Loucy (cell line): ENCODE data around the gene CARD19.

ENCODE experiments used
- H2AFZ ChIP-seq: fragments of 200-600 bp; sonication (generic); 2 replicates; pipeline ENCODE4 v1.6.0; 2016; ENCODE audit warnings: antibody characterized with exemption, mild to moderate bottlenecking, low read length, moderate library complexity
- H3F3A ChIP-seq: fragments of 200-600 bp; 2 replicates; pipeline ENCODE4 v1.6.0; 2016; ENCODE audit warnings: antibody characterized with exemption, low read depth, mild to moderate bottlenecking
- H3K27me3 ChIP-seq: fragments of 200-600 bp; sonication (generic); 2 replicates; pipeline ENCODE4 v1.6.1; 2014; ENCODE audit warnings: low read length, mild to moderate bottlenecking; ENCODE audit not compliant: insufficient read depth, poor library complexity, severe bottlenecking
- H3K36me3 ChIP-seq: fragments of 200-600 bp; sonication (generic); 2 replicates; pipeline ENCODE4 v1.6.1; 2016; ENCODE audit warnings: low read length; ENCODE audit not compliant: insufficient read depth
- H3K4me1 ChIP-seq: fragments of 200-600 bp; sonication (generic); 2 replicates; pipeline ENCODE4 v1.5.1; 2014; ENCODE audit warnings: low read length, mild to moderate bottlenecking; ENCODE audit not compliant: insufficient read depth, poor library complexity, severe bottlenecking
- H3K4me2 ChIP-seq: fragments of 200-600 bp; sonication (generic); 2 replicates; pipeline ENCODE4 v1.6.0; 2014; ENCODE audit warnings: antibody characterized with exemption, low read length, low read depth, mild to moderate bottlenecking; ENCODE audit not compliant: poor library complexity, severe bottlenecking
- H3K4me3 ChIP-seq: fragments of 200-600 bp; sonication (generic); 2 replicates; pipeline ENCODE4 v1.5.1; 2014; ENCODE audit warnings: low read length, mild to moderate bottlenecking, mixed read lengths; ENCODE audit not compliant: poor library complexity, severe bottlenecking
- H3K79me2 ChIP-seq: fragments of 200-600 bp; sonication (generic); 2 replicates; pipeline ENCODE4 v1.6.1; 2014; ENCODE audit warnings: low read length; ENCODE audit not compliant: insufficient read depth
- H3K9ac ChIP-seq: fragments of 200-600 bp; sonication (generic); 2 replicates; pipeline ENCODE4 v1.6.0; 2014; ENCODE audit warnings: mild to moderate bottlenecking, low read depth, low read length, moderate library complexity; ENCODE audit not compliant: poor library complexity, severe bottlenecking
- H3K9me2 ChIP-seq: fragments of 200-600 bp; sonication (generic); replicated peaks from 2 replicates; pipeline ENCODE4 v1.6.1; 2016; ENCODE audit warnings: low read depth, low read length, mixed read lengths
- H3K9me3 ChIP-seq: fragments of 200-600 bp; sonication (generic); 2 replicates; pipeline ENCODE4 v1.6.1; 2014; ENCODE audit warnings: mild to moderate bottlenecking, antibody characterized with exemption, low read length, low read depth; ENCODE audit not compliant: insufficient read depth
- H4K20me1 ChIP-seq: fragments of 200-600 bp; sonication (generic); 2 replicates; pipeline ENCODE4 v1.6.0; 2014; ENCODE audit warnings: antibody characterized with exemption, low read length, mild to moderate bottlenecking; ENCODE audit not compliant: insufficient read depth, poor library complexity, severe bottlenecking
- CTCF ChIP-seq: fragments of 200-600 bp; sonication (generic); conservative IDR thresholded peaks from 2 replicates; pipeline ENCODE4 v1.5.1; 2014; ENCODE audit warnings: mild to moderate bottlenecking, antibody characterized with exemption, low read length
- EZH2phosphoT487 ChIP-seq: fragments of 200-600 bp; IDR thresholded peaks from 2 replicates; pipeline ENCODE4 v1.6.1; 2018; ENCODE audit warnings: antibody characterized with exemption, mild to moderate bottlenecking, moderate library complexity, borderline replicate concordance

The CARD19 gene

GRCh38 chr9:93111001-93111370 is 15.0 kb downstream of the CARD19 start:
- Histone ChIP-seq H3K36me3 (peaks cover 61% of the 10 kb centered on the region; the same call in 1 of the 2 replicates), H2AFZ (no peak overlapping the region), H3K9me2 (no peaks in the 10 kb centered on the region), H3K4me3 (no peak overlapping the region), H3K9ac (no peak overlapping the region), H4K20me1 (peaks cover under 1% of the 10 kb centered on the region), H3K9me3 (no peaks in the 10 kb centered on the region), H3F3A (no peaks in the 10 kb centered on the region), H3K4me2 (no peak overlapping the region), H3K4me1 (peaks cover 1% of the 10 kb centered on the region), H3K79me2 (peaks cover 27% of the 10 kb centered on the region; the same call in 1 of the 2 replicates), H3K27me3 (no peaks in the 10 kb centered on the region)
- TF ChIP-seq CTCF (no peak), EZH2phosphoT487 (no peak)

- no peak overlapping the region for H3K4me3 ChIP-seq
- no peaks in the 10 kb centered on the region for H3F3A ChIP-seq
- no peaks in the 10 kb centered on the region for H3K4me1 ChIP-seq
- H3K9ac ChIP-seq: no peak overlapping the region
- no peaks in the 10 kb centered on the region for H3K9me2 ChIP-seq
- no peaks in the 10 kb centered on the region for H3K27me3 ChIP-seq
- H3K9me3 ChIP-seq: no peaks in the 10 kb centered on the region
- H3K4me2 ChIP-seq: no peak overlapping the region
- peaks cover 22% of the 10 kb centered on the region; the same call in 1 of the 2 replicates for H3K79me2 ChIP-seq
- H3K36me3 ChIP-seq: peaks cover 61% of the 10 kb centered on the region; the same call in 1 of the 2 replicates
- no peak overlapping the region for H2AFZ ChIP-seq
- no peaks in the 10 kb centered on the region for H4K20me1 ChIP-seq
- TF ChIP-seq CTCF (no peak), EZH2phosphoT487 (no peak)
Observed at GRCh38 chr9:93111371-93112115, 15.5 kb downstream of the CARD19 start.

GRCh38 chr9:93112116-93112863 is 16.3 kb downstream of the CARD19 start:
- no peaks in the 10 kb centered on the region for H4K20me1 ChIP-seq
- H3K9me2 ChIP-seq: no peaks in the 10 kb centered on the region
- no peaks in the 10 kb centered on the region for H3K4me1 ChIP-seq
- H3K27me3 ChIP-seq: no peaks in the 10 kb centered on the region
- peaks cover 14% of the 10 kb centered on the region; the same call in 1 of the 2 replicates for H3K79me2 ChIP-seq
- no peak for TF ChIP-seq EZH2phosphoT487
- no peak overlapping the region for H3K4me3 ChIP-seq
- H3K9me3 ChIP-seq: no peaks in the 10 kb centered on the region
- no peak overlapping the region for H2AFZ ChIP-seq
- H3K4me2 ChIP-seq: no peak overlapping the region
- peaks cover 61% of the 10 kb centered on the region; the same call in 1 of the 2 replicates for H3K36me3 ChIP-seq
- no peaks in the 10 kb centered on the region for H3F3A ChIP-seq
- H3K9ac ChIP-seq: no peak overlapping the region
